ENCODE results near the gene TTBK1. TPM values are rescaled to one million over a fixed set of nuclear protein-coding genes. Genes with fewer than 3 reads are reported as not detected.

Gene TTBK1
- total RNA-seq, 1 experiment from 2014 or later: 0.68 TPM

- no peak for ATAC-seq
- no peak overlapping the region for H3K4me3 Mint-ChIP-seq
- peaks cover 20% of the 10 kb centered on the region for H3K36me3 Mint-ChIP-seq
These were observed 93.1 kb downstream of the TTBK1 start for GRCh38 chr6:43336382-43336781.

More at GRCh38 chr6:43336382-43336781, 93.1 kb downstream of the TTBK1 start:
- Mint-ChIP-seq H3K9me3 (no peaks in the 10 kb centered on the region), H3K4me1 (0 out of 2 replicates have a peak, but pooled peaks cover 4% of the 10 kb centered on the region), H3K27me3 (ENCODE audit: low read depth) (no peaks in the 10 kb centered on the region), H3K27ac (no peak overlapping the region)
- POLR2A ChIA-PET: interaction anchor here (0.7 kb wide), 1 partner anchor 61 kb away, joined by 3 read pairs; no protein-coding TSS in a partner anchor
- DNase-seq (ENCODE audit: low spot score): no peak
- TF ChIP-seq STAT6 (CRISPR knock-in tag; conservative IDR thresholded peaks at IDR 0.05; ENCODE audit: low read depth) (no peak), AR (CRISPR knock-in tag; IDR thresholded peaks at IDR 0.05) (no peak), E2F4 (CRISPR knock-in tag; IDR thresholded peaks at IDR 0.05; ENCODE audit: borderline replicate concordance, low read depth) (no peak), TEAD4 (CRISPR knock-in tag; IDR thresholded peaks at IDR 0.05) (no peak), ZNF396 (CRISPR knock-in tag; IDR thresholded peaks at IDR 0.05; ENCODE audit: borderline replicate concordance) (no peak), CBFB (CRISPR knock-in tag; IDR thresholded peaks at IDR 0.05; ENCODE audit: low read depth) (no peak), PRDM15 (CRISPR knock-in tag; IDR thresholded peaks at IDR 0.05) (no peak), ZNF532 (CRISPR knock-in tag; IDR thresholded peaks at IDR 0.05; ENCODE audit: borderline replicate concordance) (no peak), NFATC4 (CRISPR knock-in tag; IDR thresholded peaks at IDR 0.05) (no peak), ATF2 (CRISPR knock-in tag; IDR thresholded peaks at IDR 0.05; ENCODE audit: borderline replicate concordance, low read depth) (no peak)
- CTCF ChIA-PET: interaction anchor here (0.5 to 3.4 kb wide), 6 partner anchors 20 to 426 kb away, joined by 4 to 46 read pairs (median 12); partner anchors contain the start of genes CRIP3 and DNPH1

Other genes with a start within 250 kb of the TTBK1 start
- gene MEA1, start 229.5 kb upstream of the TTBK1 start, total RNA-seq (2021): 85.0 to 91.2 TPM (median 86.5 TPM) in 3 replicates
- gene KLHDC3, start 229.2 kb upstream of the TTBK1 start, total RNA-seq (2021): 157 to 172 TPM (median 169 TPM) in 3 replicates
- gene RRP36, start 221.9 kb upstream of the TTBK1 start, total RNA-seq (2021): 65.6 to 81.0 TPM (median 67.9 TPM) in 3 replicates
- 20.8 to 27.9 TPM (median 27.0 TPM) in 3 replicates for gene CUL7, start 189.6 kb upstream of the TTBK1 start, total RNA-seq (2021)
- gene MRPL2, start 184.0 kb upstream of the TTBK1 start, total RNA-seq (2021): 107 to 131 TPM (median 112 TPM) in 3 replicates
- gene KLC4, start 183.8 kb upstream of the TTBK1 start, total RNA-seq (2021): 31.2 to 36.4 TPM (median 35.7 TPM) in 3 replicates
- gene PTK7, start 167.2 kb upstream of the TTBK1 start, total RNA-seq (2021): 151 to 165 TPM (median 160 TPM) in 3 replicates
- 43.9 to 46.2 TPM (median 45.3 TPM) in 3 replicates for gene SRF, start 72.2 kb upstream of the TTBK1 start, total RNA-seq (2021)
- 15.2 to 20.5 TPM (median 19.2 TPM) in 3 replicates for gene CUL9, start 61.3 kb upstream of the TTBK1 start, total RNA-seq (2021)
- 48.4 to 56.4 TPM (median 55.4 TPM) in 3 replicates for gene DNPH1, start 14.0 kb upstream of the TTBK1 start, total RNA-seq (2021)
- gene SLC22A7, start 54.8 kb downstream of the TTBK1 start, total RNA-seq (2021): not detected in 3 replicates
- gene CRIP3, start 65.3 kb downstream of the TTBK1 start, total RNA-seq (2021): 44.7 to 48.9 TPM (median 45.6 TPM) in 3 replicates
- gene ZNF318, start 126.2 kb downstream of the TTBK1 start, total RNA-seq (2021): 19.0 to 24.3 TPM (median 19.7 TPM) in 3 replicates
- gene ABCC10, start 184.1 kb downstream of the TTBK1 start, total RNA-seq (2021): 23.8 to 26.6 TPM (median 25.5 TPM) in 3 replicates
- 0.18 to 0.81 TPM (median 0.37 TPM) in 3 replicates for gene DLK2, start 212.1 kb downstream of the TTBK1 start, total RNA-seq (2021)
- gene TJAP1, start 234.1 kb downstream of the TTBK1 start, total RNA-seq (2021): 40.2 to 40.8 TPM (median 40.4 TPM) in 3 replicates

Measured in WTC11 (cell line).